ENCODE data around the gene HIF1A.
"Not testable (repeated sequence)": the region's sequence is repeated elsewhere in the genome, so short reads cannot be mapped to it uniquely, and the experiment has no call there.

DNA sequence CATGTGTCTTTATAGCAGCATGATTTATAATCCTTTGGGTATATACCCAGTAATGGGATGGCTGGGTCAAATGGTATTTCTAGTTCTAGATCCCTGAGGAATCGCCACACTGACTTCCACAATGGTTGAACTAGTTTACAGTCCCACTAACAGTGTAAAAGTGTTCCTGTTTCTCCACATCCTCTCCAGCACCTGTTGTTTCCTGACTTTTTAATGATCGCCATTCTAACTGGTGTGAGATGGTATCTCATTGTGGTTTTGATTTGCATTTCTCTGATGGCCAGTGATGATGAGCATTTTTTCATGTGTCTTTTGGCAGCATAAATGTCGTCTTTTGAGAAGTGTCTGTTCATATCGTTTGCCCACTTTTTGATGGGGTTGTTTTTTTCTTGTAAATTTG, 12.5 kb downstream of the HIF1A start:
- TF ChIP-seq POLR2A (IDR thresholded peaks at IDR 0.05): not testable (repeated sequence)
- TF ChIP-seq, protein P1, sequence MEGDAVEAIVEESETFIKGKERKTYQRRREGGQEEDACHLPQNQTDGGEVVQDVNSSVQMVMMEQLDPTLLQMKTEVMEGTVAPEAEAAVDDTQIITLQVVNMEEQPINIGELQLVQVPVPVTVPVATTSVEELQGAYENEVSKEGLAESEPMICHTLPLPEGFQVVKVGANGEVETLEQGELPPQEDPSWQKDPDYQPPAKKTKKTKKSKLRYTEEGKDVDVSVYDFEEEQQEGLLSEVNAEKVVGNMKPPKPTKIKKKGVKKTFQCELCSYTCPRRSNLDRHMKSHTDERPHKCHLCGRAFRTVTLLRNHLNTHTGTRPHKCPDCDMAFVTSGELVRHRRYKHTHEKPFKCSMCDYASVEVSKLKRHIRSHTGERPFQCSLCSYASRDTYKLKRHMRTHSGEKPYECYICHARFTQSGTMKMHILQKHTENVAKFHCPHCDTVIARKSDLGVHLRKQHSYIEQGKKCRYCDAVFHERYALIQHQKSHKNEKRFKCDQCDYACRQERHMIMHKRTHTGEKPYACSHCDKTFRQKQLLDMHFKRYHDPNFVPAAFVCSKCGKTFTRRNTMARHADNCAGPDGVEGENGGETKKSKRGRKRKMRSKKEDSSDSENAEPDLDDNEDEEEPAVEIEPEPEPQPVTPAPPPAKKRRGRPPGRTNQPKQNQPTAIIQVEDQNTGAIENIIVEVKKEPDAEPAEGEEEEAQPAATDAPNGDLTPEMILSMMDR (IDR thresholded peaks at IDR 0.05): not testable (repeated sequence)

All from uterus (tissue), 2 donors.